Keratinocyte (primary cell): ENCODE measurements around the gene HORMAD1. TPM values are rescaled to one million over a fixed set of nuclear protein-coding genes. Genes with fewer than 3 reads are reported as not detected.

Source experiments
- DNase-seq: peaks from one replicate; pipeline ENCODE4 v3.0.0-alpha.2; 2011; ENCODE audit warnings: low read depth, missing footprints, low spot score
- FAIRE-seq: peaks from 2 replicates; lab custom pipeline; 2011; peaks lifted over from hg19 to GRCh38; lab: Jason Lieb, UNC
- H2AFZ ChIP-seq: 2 replicates; pipeline ENCODE4 v1.6.0; 2012; ENCODE audit warnings: low read length, control low read depth, inconsistent platforms; ENCODE audit not compliant: control insufficient read depth
- H3K27ac ChIP-seq: 2 replicates; pipeline ENCODE4 v1.5.1; 2011; ENCODE audit warnings: low read length; ENCODE audit not compliant: control insufficient read depth, insufficient read depth
- H3K27me3 ChIP-seq: 3 replicates; pipeline ENCODE4 v1.6.0; 2011; ENCODE audit warnings: low read length; ENCODE audit not compliant: control insufficient read depth, insufficient read depth; ENCODE audit errors: extremely low read depth
- H3K36me3 ChIP-seq, 2 experiments: 2 replicates in 1 of 2; 3 replicates in 1 of 2; pipeline ENCODE4 v1.5.1; 2011; ENCODE audit warnings: low read length in 2 of 2, mild to moderate bottlenecking in 1 of 2; ENCODE audit not compliant: control insufficient read depth in 2 of 2, insufficient read depth in 2 of 2; ENCODE audit errors: extremely low read depth in 1 of 2
- H3K4me1 ChIP-seq: 3 replicates; pipeline ENCODE4 v1.5.1; 2011; ENCODE audit warnings: low read length; ENCODE audit not compliant: control insufficient read depth, insufficient read depth; ENCODE audit errors: extremely low read depth
- H3K4me2 ChIP-seq: 3 replicates; pipeline ENCODE4 v1.6.0; 2011; ENCODE audit warnings: low read depth, low read length; ENCODE audit not compliant: control insufficient read depth, insufficient read depth; ENCODE audit errors: extremely low read depth
- H3K4me3 ChIP-seq, 3 experiments: fragments of 200-600 bp in 1 of 3; sonication (generic) in 1 of 3; 2 replicates in 2 of 3; 3 replicates in 1 of 3; pipeline ENCODE4 v1.5.1; 2011 to 2016; ENCODE audit warnings: low read length in 3 of 3, mild to moderate bottlenecking in 3 of 3, control low read depth in 2 of 3, inconsistent platforms in 1 of 3, low read depth in 1 of 3, mixed read lengths in 1 of 3, mixed run types in 1 of 3, moderate library complexity in 1 of 3; ENCODE audit not compliant: control insufficient read depth in 2 of 3, insufficient read depth in 2 of 3; ENCODE audit errors: extremely low read depth in 1 of 3
- H3K79me2 ChIP-seq: 2 replicates; pipeline ENCODE4 v1.6.0; 2012; ENCODE audit warnings: low read length; ENCODE audit not compliant: control insufficient read depth, insufficient read depth
- H3K9ac ChIP-seq: 3 replicates; pipeline ENCODE4 v1.6.0; 2011; ENCODE audit warnings: low read length; ENCODE audit not compliant: control insufficient read depth, insufficient read depth; ENCODE audit errors: extremely low read depth
- H3K9me1 ChIP-seq: 3 replicates; pipeline ENCODE4 v1.6.0; 2011; ENCODE audit warnings: low read length; ENCODE audit not compliant: control insufficient read depth, insufficient read depth; ENCODE audit errors: extremely low read depth
- H3K9me3 ChIP-seq: 2 replicates; pipeline ENCODE4 v1.5.1; 2012; ENCODE audit warnings: low read depth, low read length; ENCODE audit not compliant: control insufficient read depth
- H4K20me1 ChIP-seq: 3 replicates; pipeline ENCODE4 v1.6.0; 2011; ENCODE audit warnings: low read length; ENCODE audit not compliant: control insufficient read depth, insufficient read depth; ENCODE audit errors: extremely low read depth
- CTCF ChIP-seq, 3 experiments: IDR thresholded peaks in 1 of 3; conservative IDR thresholded peaks in 1 of 3; optimal IDR thresholded peaks in 1 of 3; 2 replicates in 2 of 3; 3 replicates in 1 of 3; pipeline versions ENCODE3 to v1.5.1; 2011; ENCODE audit warnings: low read length in 3 of 3, mild to moderate bottlenecking in 3 of 3, moderate library complexity in 2 of 3, control low read depth in 1 of 3, inconsistent platforms in 1 of 3; ENCODE audit not compliant: insufficient read depth in 2 of 3; ENCODE audit errors: extremely low read depth in 1 of 3
- EZH2 ChIP-seq: IDR thresholded peaks from one replicate; pipeline ENCODE4 v1.6.1; 2012; ENCODE audit warnings: inconsistent platforms, mild to moderate bottlenecking, low read length, moderate library complexity
- dilution Hi-C: fragments of 300-500 bp; cut with MboI; formaldehyde crosslinking; loops from one replicate; pipeline ENCODE4 v1.7.0; 2020; ENCODE audit warnings: low sequenced_read_pairs; ENCODE audit not compliant: extremely low pct_ligation_motif_present
- polyA plus RNA-seq, 5 experiments: library from polyadenylated mRNA; depleted of rRNA in 3 of 5; stranded (reverse) in 3 of 5; stranded (forward) in 1 of 5; unstranded in 1 of 5; fragments of >200 nt; gene quantifications; 1 replicate in 1 of 5; 2 replicates in 3 of 5; 3 replicates in 1 of 5; pipeline versions ENCODE4 v1.2.1 to v1.2.3, GENCODE V29; 2011 to 2012; ENCODE audit warnings: missing spikeins in 2 of 5, low read depth in 1 of 5, low replicate concordance in 1 of 5

HORMAD1 gene
- polyA plus RNA-seq, 1 donor (not counting 4 experiments of a cell fraction or from before 2014, with no cell fraction given), result 3.3 TPM

- H3K9ac ChIP-seq, result no peak overlapping the region
- no peak overlapping the region for H3K27ac ChIP-seq
- TF ChIP-seq CTCF (optimal IDR thresholded peaks at IDR 0.05 in 1 of 3, IDR thresholded peaks at IDR 0.05 in 1 of 3, conservative IDR thresholded peaks at IDR 0.05 in 1 of 3; ENCODE audit: extremely low read depth in 1 of 3, insufficient read depth in 2 of 3, low read length in 3 of 3), result no peak
- TF ChIP-seq EZH2, result no peak
- FAIRE-seq (peak; percentile 56), DNase-seq (no peak)
- no peaks in the 10 kb centered on the region for H3K27me3 ChIP-seq
- no peak overlapping the region for H3K4me2 ChIP-seq
- no peaks in the 10 kb centered on the region for H4K20me1 ChIP-seq
- H3K36me3 ChIP-seq, result no peaks in the 10 kb centered on the region
- dilution Hi-C loops, result no loop called here
- H3K9me1 ChIP-seq, result no peaks in the 10 kb centered on the region
- no peaks in the 10 kb centered on the region for H3K79me2 ChIP-seq
- H2AFZ ChIP-seq, result no peak overlapping the region
- H3K9me3 ChIP-seq, result no peaks in the 10 kb centered on the region
- peaks cover 12% of the 10 kb centered on the region for H3K4me1 ChIP-seq
- H3K4me3 ChIP-seq, result no peak overlapping the region
Observed at GRCh38 chr1:150749720-150750311, 29.1 kb upstream of the HORMAD1 start.

DNA sequence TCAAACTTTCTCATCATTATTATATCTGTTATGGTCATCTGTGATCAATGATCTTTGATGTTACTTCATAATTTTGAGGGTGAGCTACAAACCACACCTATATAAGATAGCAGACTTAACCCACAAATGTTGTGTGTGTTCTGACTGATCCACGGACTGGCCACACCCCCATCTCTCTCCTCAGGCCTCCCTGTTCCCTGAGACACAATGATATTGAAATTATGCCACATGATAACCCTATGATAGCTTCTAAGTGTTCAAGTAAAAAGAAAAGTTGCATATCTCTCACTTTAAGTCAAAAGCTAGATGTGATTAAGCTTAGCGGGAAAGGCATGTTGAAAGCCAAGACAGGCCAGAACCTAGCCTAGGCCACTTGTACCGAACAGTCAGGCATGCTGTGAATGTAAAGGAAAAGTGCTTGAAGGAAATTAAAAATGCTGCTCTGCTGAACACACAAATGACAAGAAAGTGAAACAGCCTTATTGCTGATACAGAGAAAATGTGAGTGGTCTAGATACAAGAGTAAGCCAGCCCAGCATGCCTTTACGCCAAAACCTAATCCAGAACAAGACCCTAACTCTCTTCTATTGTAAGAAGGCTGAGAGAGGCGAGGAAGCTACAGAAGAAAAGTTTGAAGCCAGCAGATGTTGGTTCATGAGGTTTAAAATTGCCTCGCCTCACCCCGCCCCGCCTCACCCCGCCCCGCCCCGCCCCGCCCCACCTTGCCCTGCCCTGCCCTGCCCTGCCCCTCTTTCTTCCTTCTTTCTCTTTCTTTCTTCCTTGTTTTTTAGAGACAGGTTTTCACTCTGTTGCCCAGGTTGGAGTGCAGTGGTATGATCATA lies 28.4 kb upstream of the HORMAD1 start:
- Histone ChIP-seq H3K79me2 (no peaks in the 10 kb centered on the region), H3K9me3 (no peaks in the 10 kb centered on the region), H3K4me2 (peak overlapping the region; percentile 32), H3K4me3 (no peak overlapping the region), H3K27me3 (no peaks in the 10 kb centered on the region), H3K4me1 (peaks cover 12% of the 10 kb centered on the region), H3K9me1 (no peaks in the 10 kb centered on the region), H3K36me3 (no peaks in the 10 kb centered on the region), H3K9ac (no peak overlapping the region), H3K27ac (no peak overlapping the region), H2AFZ (peak overlapping the region; percentile 49), H4K20me1 (no peaks in the 10 kb centered on the region)
- TF ChIP-seq EZH2 (no peak), CTCF (optimal IDR thresholded peaks at IDR 0.05 in 1 of 3, IDR thresholded peaks at IDR 0.05 in 1 of 3, conservative IDR thresholded peaks at IDR 0.05 in 1 of 3; ENCODE audit: extremely low read depth in 1 of 3, insufficient read depth in 2 of 3, low read length in 3 of 3) (no peak)
- no peak for DNase-seq
- dilution Hi-C loops, result no loop called here
- peak; percentile 61 for FAIRE-seq
